Hippocampal formation (tissue), 2 donors: ENCODE data around the gene JPH3.
"Not testable (repeated sequence)": the region's sequence is repeated elsewhere in the genome, so short reads cannot be mapped to it uniquely, and the experiment has no call there.

Experiments used
- DNase-seq, 2 donors: peaks; one replicate each; lab custom pipeline; 2025; lab: John Stamatoyannopoulos, UW

JPH3 gene

GRCh38 chr16:87575027-87575804 lies 27.1 kb upstream of the JPH3 start:
- DNase-seq: no peak

GRCh38 chr16:87576171-87576570 lies 26.1 kb upstream of the JPH3 start:
- DNase-seq: no peak

GRCh38 chr16:87578142-87578930 lies 24.0 kb upstream of the JPH3 start:
- DNase-seq: not testable (repeated sequence)

GRCh38 chr16:87579691-87580090 lies 22.6 kb upstream of the JPH3 start:
- DNase-seq: no peak

- DNase-seq: no peak
Measured at GRCh38 chr16:87580855-87581261, 21.4 kb upstream of the JPH3 start.

- DNase-seq: no peak
Measured at GRCh38 chr16:87581857-87582215, 20.5 kb upstream of the JPH3 start.

- no peak for DNase-seq
Measured at GRCh38 chr16:87582216-87582965, 19.9 kb upstream of the JPH3 start.

GRCh38 chr16:87582966-87583325 lies 19.4 kb upstream of the JPH3 start:
- DNase-seq: no peak

- no peak for DNase-seq
Measured at GRCh38 chr16:87583453-87584131, 18.7 kb upstream of the JPH3 start.

GRCh38 chr16:87584271-87584670 lies 18.0 kb upstream of the JPH3 start:
- no peak for DNase-seq

- DNase-seq: no peak
Measured at GRCh38 chr16:87584975-87585374, 17.3 kb upstream of the JPH3 start.

GRCh38 chr16:87585442-87586200 lies 16.7 kb upstream of the JPH3 start:
- DNase-seq: no peak

GRCh38 chr16:87586201-87586782 lies 16.0 kb upstream of the JPH3 start:
- no peak for DNase-seq

GRCh38 chr16:87587636-87588035 lies 14.7 kb upstream of the JPH3 start:
- DNase-seq: no peak

- no peak for DNase-seq
Measured at GRCh38 chr16:87592018-87592712, 10.1 kb upstream of the JPH3 start.

GRCh38 chr16:87593710-87594258 lies 8.5 kb upstream of the JPH3 start:
- no peak for DNase-seq

- no peak for DNase-seq
Measured at GRCh38 chr16:87595712-87596111, 6.6 kb upstream of the JPH3 start.

GRCh38 chr16:87597324-87597830 lies 4.9 kb upstream of the JPH3 start:
- no peak for DNase-seq

- DNase-seq: no peak
Measured at GRCh38 chr16:87598431-87598830, 3.9 kb upstream of the JPH3 start.

GRCh38 chr16:87600246-87600645 lies 2.1 kb upstream of the JPH3 start:
- DNase-seq: no peak
